K562 (cell line): Measurements from ENCODE around the gene WWOX. TPM values are rescaled to one million over a fixed set of nuclear protein-coding genes. Genes with fewer than 3 reads are reported as not detected.

Experiments
- ATAC-seq: fragments of 200-7000 bp; cut with Tn5 transposase; 3 replicates; pipeline ENCODE4 v1.9.1; 2020; ENCODE audit warnings: moderate library complexity
- BruUV-seq: library from RNA; stranded (reverse); fragments of 400-500 nt; replicated peaks from 2 replicates; lab custom pipeline; 2021; lab: Mats Ljungman, UMichigan
- CTCF ChIA-PET: fragments of 300-600 bp; formaldehyde crosslinking; extraction: SDS; loops from one replicate; lab custom pipeline; 2021; ENCODE audit warnings: low intra/inter-chr PET ratio; lab: Yijun Ruan, JAX
- POLR2A ChIA-PET: fragments of 300-600, 350-650 bp; sonication (Branson Sonifier 250); formaldehyde crosslinking; extraction: SDS; loops from one replicate; lab custom pipeline; 2021; ENCODE audit warnings: antibody characterized with exemption, inconsistent platforms; lab: Yijun Ruan, JAX
- DNase-seq, 4 experiments: peaks; one replicate each; pipeline versions ENCODE4 v3.0.0 to v3.0.0-alpha.2; 2011 to 2018; ENCODE audit warnings: low spot score in 3 of 4, mixed read lengths in 3 of 4; ENCODE audit errors: extremely low read depth in 1 of 4
- FAIRE-seq: peaks from 2 replicates; lab custom pipeline; 2011; peaks lifted over from hg19 to GRCh38; lab: Jason Lieb, UNC
- H2AFZ ChIP-seq: 2 replicates; pipeline ENCODE4 v1.6.0; 2011; ENCODE audit warnings: low read depth, low read length, control low read depth, inconsistent platforms
- H3K27ac ChIP-seq: fragments of 200-600 bp; 3 replicates; pipeline ENCODE4 v1.8.0; 2011; ENCODE audit warnings: low read depth, mild to moderate bottlenecking, control low read depth, inconsistent platforms, low read length, moderate library complexity, mixed read lengths; ENCODE audit errors: extremely low read depth
- H3K27me3 ChIP-seq, 2 experiments: fragments of 300-600 bp in 1 of 2; 2 replicates in 1 of 2; 3 replicates in 1 of 2; pipeline versions ENCODE4 v1.6.0 to v1.8.0; 2011; ENCODE audit warnings: inconsistent platforms in 2 of 2, low read length in 2 of 2, mild to moderate bottlenecking in 1 of 2, mixed read lengths in 1 of 2, moderate library complexity in 1 of 2; ENCODE audit not compliant: control insufficient read depth in 2 of 2, insufficient read depth in 2 of 2
- H3K36me3 ChIP-seq: fragments of 300-600 bp; 3 replicates; pipeline ENCODE4 v1.8.0; 2011; ENCODE audit warnings: mild to moderate bottlenecking, low read length, inconsistent platforms; ENCODE audit not compliant: control insufficient read depth, insufficient read depth
- H3K4me1 ChIP-seq, 2 experiments: fragments of 200-600 bp in 1 of 2; replicated peaks in 1 of 2; 2 replicates in 1 of 2; 3 replicates in 1 of 2; pipeline versions ENCODE4 v1.5.1 to v1.8.0; 2011; ENCODE audit warnings: inconsistent platforms in 2 of 2, low read length in 2 of 2, mild to moderate bottlenecking in 1 of 2, mixed read lengths in 1 of 2, moderate library complexity in 1 of 2; ENCODE audit not compliant: control insufficient read depth in 2 of 2, insufficient read depth in 2 of 2
- H3K4me2 ChIP-seq: 2 replicates; pipeline ENCODE4 v1.6.1; 2011; ENCODE audit warnings: low read length, control low read depth, inconsistent platforms, mixed read lengths; ENCODE audit not compliant: insufficient read depth
- H3K4me3 ChIP-seq: fragments of 200-600 bp; sonication (generic), shearing (Covaris generic); 2 replicates; pipeline ENCODE4 v1.5.1; 2016; ENCODE audit warnings: control low read depth, inconsistent platforms
- H3K79me2 ChIP-seq: fragments of 200-600 bp; 3 replicates; pipeline ENCODE4 v1.8.0; 2011; ENCODE audit warnings: low read length, inconsistent platforms; ENCODE audit not compliant: control insufficient read depth, insufficient read depth
- H3K9ac ChIP-seq, 2 experiments: 2 replicates each; pipeline versions ENCODE4 v1.6.0 to v1.6.1; 2011; ENCODE audit warnings: low read depth in 2 of 2, low read length in 2 of 2, control low read depth in 1 of 2, inconsistent platforms in 1 of 2, mild to moderate bottlenecking in 1 of 2, mixed read lengths in 1 of 2; ENCODE audit not compliant: insufficient read depth in 1 of 2
- H3K9me1 ChIP-seq: one replicate; pipeline ENCODE4 v1.6.0; 2011; ENCODE audit warnings: inconsistent platforms, mild to moderate bottlenecking, low read length, moderate library complexity; ENCODE audit not compliant: control insufficient read depth, insufficient read depth
- H3K9me3 ChIP-seq: replicated peaks from 2 replicates; pipeline ENCODE4 v1.5.1; 2011; ENCODE audit warnings: low read depth, low read length, inconsistent platforms; ENCODE audit not compliant: control insufficient read depth, insufficient read depth
- H4K20me1 ChIP-seq: replicated peaks from 2 replicates; pipeline ENCODE4 v1.6.1; 2011; ENCODE audit warnings: low read length, inconsistent platforms, mixed read lengths; ENCODE audit not compliant: control insufficient read depth, insufficient read depth
- CHD4 ChIP-seq: fragments of 200-600 bp; sonication (generic); IDR thresholded peaks from 3 replicates; pipeline ENCODE4 v1.6.1; 2012; ENCODE audit warnings: low read depth, mild to moderate bottlenecking, mixed read lengths, low read length, inconsistent platforms; ENCODE audit not compliant: insufficient read depth, insufficient replicate concordance, poor library complexity, severe bottlenecking
- GABPB2 ChIP-seq: fragments of 250-450 bp; sonication (Bioruptor Pico); conservative IDR thresholded peaks from 2 replicates; pipeline ENCODE4 v1.5.1; 2021; ENCODE audit warnings: mild to moderate bottlenecking
- HNRNPLL ChIP-seq: fragments of 200-400 bp; formaldehyde crosslinking; IDR thresholded peaks from 2 replicates; pipeline ENCODE4 v1.6.1; 2017; ENCODE audit warnings: low read length, low read depth, mild to moderate bottlenecking; ENCODE audit not compliant: poor library complexity, severe bottlenecking
- KLF1 ChIP-seq: fragments of 450-650 bp; IDR thresholded peaks from 2 replicates; pipeline ENCODE4 v1.6.1; 2016; ENCODE audit warnings: missing genetic modification characterization, missing compliant biosample characterization
- NR1H2 ChIP-seq: sonication (generic); formaldehyde crosslinking; IDR thresholded peaks from 2 replicates; pipeline ENCODE4 v1.4.0; 2020; ENCODE audit warnings: mild to moderate bottlenecking, missing genetic modification reagents
- PRPF4 ChIP-seq: fragments of 200-400 bp; formaldehyde crosslinking; IDR thresholded peaks from one replicate; pipeline ENCODE4 v1.6.1; 2017; ENCODE audit warnings: low read length, low read depth, mild to moderate bottlenecking; ENCODE audit not compliant: insufficient read depth, poor library complexity, severe bottlenecking
- SIX5 ChIP-seq, 2 experiments: IDR thresholded peaks; 2 replicates each; pipeline ENCODE4 v1.6.1; 2011; ENCODE audit warnings: low read length in 2 of 2, borderline replicate concordance in 1 of 2, low read depth in 1 of 2, mild to moderate bottlenecking in 1 of 2, moderate library complexity in 1 of 2; ENCODE audit not compliant: insufficient read depth in 1 of 2
- SREBF1 ChIP-seq: fragments of 150-350 bp; IDR thresholded peaks from 2 replicates; pipeline ENCODE4 v1.6.1; 2014; ENCODE audit warnings: antibody characterized with exemption, low read depth, low read length, borderline replicate concordance
- WGBS: fragments of 100-300 bp; shearing (Covaris generic); methylation state at CpG from one replicate; pipeline ENCODE4 v1.1.6; 2016; ENCODE audit warnings: low coverage, mixed read lengths; ENCODE audit not compliant: insufficient coverage; ENCODE audit errors: missing lambda C conversion rate; 5-methylcytosine and 5-hydroxymethylcytosine counted together
- in situ Hi-C: fragments of 300-500 bp; cut with MboI; formaldehyde crosslinking; loops from 4 replicates; pipeline ENCODE4 v1.15.0; 2018; ENCODE audit warnings: inconsistent platforms, mixed read lengths
- intact Hi-C: fragments of 100-400 bp; cut with micrococcal nuclease; formaldehyde crosslinking; loops from 2 replicates; pipeline ENCODE4 v1.14.2; 2022
- polyA plus RNA-seq, 8 experiments: library from polyadenylated mRNA; depleted of rRNA in 4 of 8; stranded (reverse) in 5 of 8; unstranded in 3 of 8; fragments of >200 nt; fragmentation: Nextera tagmentation in 2 of 8; fragmentation: Illumina TruSeq in 1 of 8; extraction: Ambion mirVana in 2 of 8; extraction: Trizol in 1 of 8; gene quantifications; 2 replicates each; pipeline versions ENCODE4 v1.2.1 to v1.2.3, GENCODE V29; 2011 to 2014; ENCODE audit warnings: inconsistent platforms in 1 of 8, missing spikeins in 1 of 8
- total RNA-seq, 7 experiments: library from RNA; depleted of rRNA in 6 of 7; stranded (reverse); fragments of >200 nt in 6 of 7; fragmentation: Illumina TruSeq in 2 of 7; extraction: Trizol in 2 of 7; gene quantifications; 2 replicates each; pipeline versions ENCODE4 v1.2.1 to v1.2.3, GENCODE V29; 2011 to 2021; ENCODE audit warnings: low replicate concordance in 1 of 7
- TF ChIP-seq, protein P1 (sequence below): fragments of 450-650 bp; formaldehyde crosslinking; conservative IDR thresholded peaks from 2 replicates; pipeline ENCODE4 v1.4.0; 2022; ENCODE audit warnings: mild to moderate bottlenecking, missing genetic modification characterization
- TF ChIP-seq, protein P2 (sequence below): fragments of 250-450 bp; sonication (Bioruptor Pico); IDR thresholded peaks from 2 replicates; pipeline ENCODE4 v1.8.0; 2021; ENCODE audit warnings: moderate library complexity, mild to moderate bottlenecking, inconsistent platforms
- TF ChIP-seq, protein P3 (sequence below): fragments of 150-350 bp; conservative IDR thresholded peaks from 2 replicates; pipeline ENCODE4 v1.6.1; 2014; ENCODE audit warnings: low read length
- TF ChIP-seq, protein P4 (sequence below): sonication (generic); formaldehyde crosslinking; IDR thresholded peaks from 2 replicates; pipeline ENCODE4 v1.8.0; 2022; ENCODE audit warnings: mild to moderate bottlenecking, low read depth, missing genetic modification reagents

Gene WWOX
- total and polyA plus RNA-seq, 9 of the 15 experiments (the other 6 are each of a cell fraction or from before 2014, with no cell fraction given), result 1.6 to 22.7 (median 8.1) TPM

DNA sequence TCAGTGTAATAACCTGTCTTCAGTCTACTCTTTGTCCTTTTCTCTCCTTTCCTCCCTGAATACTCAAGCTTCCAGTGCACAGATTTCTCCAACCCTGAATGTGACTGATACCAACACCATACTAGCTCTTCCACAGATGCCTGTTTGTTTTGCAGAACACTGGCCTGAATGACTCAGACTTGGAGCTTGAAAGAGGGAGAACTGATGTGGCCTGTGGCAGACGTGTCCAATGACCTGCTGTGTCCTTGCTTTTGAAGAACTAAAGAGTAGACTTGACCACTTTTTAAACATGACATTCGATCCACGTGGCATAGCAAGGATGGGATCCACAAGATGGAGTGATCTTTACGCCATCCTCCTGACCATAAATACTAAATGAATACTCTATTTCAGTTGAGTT, 361.0 kb downstream of the WWOX start:
- Histone ChIP-seq H3K27ac (no peak overlapping the region), H2AFZ (no peak overlapping the region), H3K4me2 (no peak overlapping the region), H3K9me3 (no peaks in the 10 kb centered on the region), H4K20me1 (0 out of 2 replicates have a peak, but pooled peaks cover 5% of the 10 kb centered on the region), H3K4me1 (no peaks in the 10 kb centered on the region), H3K36me3 (no peaks in the 10 kb centered on the region), H3K9me1 (no peaks in the 10 kb centered on the region), H3K79me2 (no peaks in the 10 kb centered on the region), H3K4me3 (no peak overlapping the region), H3K27me3 (peaks cover 13 to 14% of the 10 kb centered on the region in 2 experiments), H3K9ac (no peak overlapping the region)
- POLR2A ChIA-PET, result no interaction called here
- ATAC-seq (no peak), FAIRE-seq (no peak), DNase-seq (no peak)
- WGBS, result 9% methylated on average over 4 of the region's 4 CpGs
- intact Hi-C loops, result loop anchor here (10.0 kb wide), 1 partner anchor 226 kb away; no protein-coding TSS in a partner anchor
- no TSS peak for BruUV-seq
- in situ Hi-C loops, result no loop called here
- no peak for TF ChIP-seq GABPB2 (CRISPR knock-in tag)
- TF ChIP-seq CHD4, result no peak
- TF ChIP-seq, protein P1, sequence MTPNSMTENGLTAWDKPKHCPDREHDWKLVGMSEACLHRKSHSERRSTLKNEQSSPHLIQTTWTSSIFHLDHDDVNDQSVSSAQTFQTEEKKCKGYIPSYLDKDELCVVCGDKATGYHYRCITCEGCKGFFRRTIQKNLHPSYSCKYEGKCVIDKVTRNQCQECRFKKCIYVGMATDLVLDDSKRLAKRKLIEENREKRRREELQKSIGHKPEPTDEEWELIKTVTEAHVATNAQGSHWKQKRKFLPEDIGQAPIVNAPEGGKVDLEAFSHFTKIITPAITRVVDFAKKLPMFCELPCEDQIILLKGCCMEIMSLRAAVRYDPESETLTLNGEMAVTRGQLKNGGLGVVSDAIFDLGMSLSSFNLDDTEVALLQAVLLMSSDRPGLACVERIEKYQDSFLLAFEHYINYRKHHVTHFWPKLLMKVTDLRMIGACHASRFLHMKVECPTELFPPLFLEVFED (CRISPR knock-in tag), result no peak
- TF ChIP-seq, protein P2, sequence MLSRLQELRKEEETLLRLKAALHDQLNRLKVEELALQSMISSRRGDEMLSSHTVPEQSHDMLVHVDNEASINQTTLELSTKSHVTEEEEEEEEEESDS (CRISPR knock-in tag), result no peak
- TF ChIP-seq, protein P3, sequence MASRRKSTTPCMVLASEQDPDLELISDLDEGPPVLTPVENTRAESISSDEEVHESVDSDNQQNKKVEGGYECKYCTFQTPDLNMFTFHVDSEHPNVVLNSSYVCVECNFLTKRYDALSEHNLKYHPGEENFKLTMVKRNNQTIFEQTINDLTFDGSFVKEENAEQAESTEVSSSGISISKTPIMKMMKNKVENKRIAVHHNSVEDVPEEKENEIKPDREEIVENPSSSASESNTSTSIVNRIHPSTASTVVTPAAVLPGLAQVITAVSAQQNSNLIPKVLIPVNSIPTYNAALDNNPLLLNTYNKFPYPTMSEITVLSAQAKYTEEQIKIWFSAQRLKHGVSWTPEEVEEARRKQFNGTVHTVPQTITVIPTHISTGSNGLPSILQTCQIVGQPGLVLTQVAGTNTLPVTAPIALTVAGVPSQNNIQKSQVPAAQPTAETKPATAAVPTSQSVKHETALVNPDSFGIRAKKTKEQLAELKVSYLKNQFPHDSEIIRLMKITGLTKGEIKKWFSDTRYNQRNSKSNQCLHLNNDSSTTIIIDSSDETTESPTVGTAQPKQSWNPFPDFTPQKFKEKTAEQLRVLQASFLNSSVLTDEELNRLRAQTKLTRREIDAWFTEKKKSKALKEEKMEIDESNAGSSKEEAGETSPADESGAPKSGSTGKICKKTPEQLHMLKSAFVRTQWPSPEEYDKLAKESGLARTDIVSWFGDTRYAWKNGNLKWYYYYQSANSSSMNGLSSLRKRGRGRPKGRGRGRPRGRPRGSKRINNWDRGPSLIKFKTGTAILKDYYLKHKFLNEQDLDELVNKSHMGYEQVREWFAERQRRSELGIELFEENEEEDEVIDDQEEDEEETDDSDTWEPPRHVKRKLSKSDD, result no peak
- no peak for TF ChIP-seq SREBF1
- TF ChIP-seq HNRNPLL, result no peak
- TF ChIP-seq, protein P4, sequence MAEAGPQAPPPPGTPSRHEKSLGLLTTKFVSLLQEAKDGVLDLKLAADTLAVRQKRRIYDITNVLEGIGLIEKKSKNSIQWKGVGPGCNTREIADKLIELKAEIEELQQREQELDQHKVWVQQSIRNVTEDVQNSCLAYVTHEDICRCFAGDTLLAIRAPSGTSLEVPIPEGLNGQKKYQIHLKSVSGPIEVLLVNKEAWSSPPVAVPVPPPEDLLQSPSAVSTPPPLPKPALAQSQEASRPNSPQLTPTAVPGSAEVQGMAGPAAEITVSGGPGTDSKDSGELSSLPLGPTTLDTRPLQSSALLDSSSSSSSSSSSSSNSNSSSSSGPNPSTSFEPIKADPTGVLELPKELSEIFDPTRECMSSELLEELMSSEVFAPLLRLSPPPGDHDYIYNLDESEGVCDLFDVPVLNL (CRISPR knock-in tag), result no peak
- TF ChIP-seq PRPF4, result no peak
- no peak for TF ChIP-seq NR1H2 (CRISPR knock-in tag)
- TF ChIP-seq KLF1 (tag), result no peak
- TF ChIP-seq SIX5 (IDR thresholded peaks at IDR 0.05; ENCODE audit: borderline replicate concordance in 1 of 2, insufficient read depth in 1 of 2, low read depth in 1 of 2, low read length in 2 of 2), result no peak
- CTCF ChIA-PET, result no interaction called here
